ENCODE results near the gene ABHD10.

ABHD10 gene

DNA sequence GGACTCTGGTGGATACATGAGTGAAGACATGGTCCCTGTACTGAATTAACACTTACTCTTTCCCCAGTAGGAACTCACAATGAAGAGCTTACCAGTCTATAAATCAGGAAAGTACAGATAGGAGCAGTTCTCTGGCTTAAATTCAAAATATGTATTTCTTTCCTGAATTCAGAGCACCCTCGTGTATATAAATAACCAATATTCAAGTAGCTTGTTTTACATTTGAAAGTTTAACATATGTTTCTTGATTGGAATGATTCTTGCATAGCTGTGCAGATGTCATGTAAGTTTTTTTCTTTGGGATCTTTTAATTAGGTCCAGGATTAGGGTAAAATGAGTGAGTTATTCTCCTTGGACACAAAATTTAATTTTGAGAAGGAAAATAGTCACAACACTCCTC, 40.9 kb downstream of the ABHD10 start:
- WGBS (ENCODE audit: extremely low coverage, insufficient coverage, insufficient read length), result no CpG with 5 or more reads among the region's 1 CpG
- no peaks in the 10 kb centered on the region for H3K79me2 ChIP-seq (ENCODE audit: control insufficient read depth, insufficient read depth, low read length, poor library complexity)
- H3K18ac ChIP-seq (ENCODE audit: low read length), result no peak overlapping the region
- H4K91ac ChIP-seq (ENCODE audit: low read depth, low read length), result no peak overlapping the region
- no peaks in the 10 kb centered on the region for H3K79me1 ChIP-seq (ENCODE audit: low read length)
- no peak overlapping the region for H2BK12ac ChIP-seq (ENCODE audit: low read length)
- H2BK120ac ChIP-seq (ENCODE audit: insufficient read depth, low read length, poor library complexity), result no peak overlapping the region
- H3K4me1 ChIP-seq (ENCODE audit: control insufficient read depth in 1 of 2, insufficient read depth in 2 of 2, low read length in 2 of 2), result no peaks in the 10 kb centered on the region
- H2AK5ac ChIP-seq (ENCODE audit: low read length), result no peak overlapping the region
- no peak overlapping the region for H3K14ac ChIP-seq (ENCODE audit: low read length)
- no peak overlapping the region for H3K4ac ChIP-seq (ENCODE audit: low read depth, low read length)
- no peak for DNase-seq
- H3K4me3 ChIP-seq (ENCODE audit: low read depth, low read length), result no peak overlapping the region
- H3K27me3 ChIP-seq (ENCODE audit: insufficient read depth, low read length), result no peaks in the 10 kb centered on the region
- no peaks in the 10 kb centered on the region for H3K9me3 ChIP-seq (ENCODE audit: insufficient read depth, low read depth, low read length)
- H3K9ac ChIP-seq (ENCODE audit: low read length), result no peak overlapping the region
- H4K8ac ChIP-seq (ENCODE audit: low read depth, low read length), result no peak overlapping the region
- H3K36me3 ChIP-seq (ENCODE audit: control insufficient read depth in 1 of 2, insufficient read depth in 2 of 2, low read length in 2 of 2), result no peaks in the 10 kb centered on the region
- no peak overlapping the region for H3K27ac ChIP-seq (ENCODE audit: low read depth, low read length)
- H4K12ac ChIP-seq (ENCODE audit: low read depth, low read length), result no peak overlapping the region
- H2BK5ac ChIP-seq (ENCODE audit: low read depth, low read length, poor library complexity), result no peak overlapping the region
- no peak overlapping the region for H2AFZ ChIP-seq (ENCODE audit: insufficient read depth, low read length, poor library complexity)
- H3K4me2 ChIP-seq (ENCODE audit: low read length), result no peak overlapping the region
- H3K23ac ChIP-seq (ENCODE audit: low read length), result no peak overlapping the region

DNA sequence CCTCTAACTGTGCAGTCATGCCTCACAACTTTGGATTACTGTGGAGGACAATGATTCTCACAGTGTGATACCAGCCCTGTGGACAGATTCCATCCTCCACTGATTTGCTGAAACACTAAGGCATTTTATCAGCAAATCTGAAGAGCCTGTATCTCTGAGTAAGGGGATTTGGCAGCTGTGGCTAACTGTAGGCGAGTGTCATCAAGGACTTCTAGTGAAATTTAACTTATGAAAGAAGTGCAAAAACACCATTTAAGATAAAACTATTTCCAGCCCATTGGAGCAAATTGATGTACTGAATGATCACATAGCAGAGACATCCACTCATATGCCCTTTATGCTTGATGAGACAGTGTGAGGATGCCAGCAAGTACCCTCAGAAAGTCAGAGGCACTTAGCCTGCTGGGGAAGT, 41.9 kb downstream of the ABHD10 start:
- Histone ChIP-seq H3K18ac (ENCODE audit: low read length) (no peak overlapping the region), H3K4ac (ENCODE audit: low read depth, low read length) (no peak overlapping the region), H2AK5ac (ENCODE audit: low read length) (no peak overlapping the region), H3K14ac (ENCODE audit: low read length) (no peak overlapping the region), H4K8ac (ENCODE audit: low read depth, low read length) (no peak overlapping the region), H3K79me1 (ENCODE audit: low read length) (no peaks in the 10 kb centered on the region), H3K79me2 (ENCODE audit: control insufficient read depth, insufficient read depth, low read length, poor library complexity) (no peaks in the 10 kb centered on the region), H4K91ac (ENCODE audit: low read depth, low read length) (no peak overlapping the region), H4K12ac (ENCODE audit: low read depth, low read length) (no peak overlapping the region), H3K36me3 (ENCODE audit: control insufficient read depth in 1 of 2, insufficient read depth in 2 of 2, low read length in 2 of 2) (no peaks in the 10 kb centered on the region), H3K27me3 (ENCODE audit: insufficient read depth, low read length) (no peaks in the 10 kb centered on the region), H3K23ac (ENCODE audit: low read length) (no peak overlapping the region), H2AFZ (ENCODE audit: insufficient read depth, low read length, poor library complexity) (no peak overlapping the region), H2BK120ac (ENCODE audit: insufficient read depth, low read length, poor library complexity) (no peak overlapping the region), H3K9ac (ENCODE audit: low read length) (no peak overlapping the region), H3K4me3 (ENCODE audit: low read depth, low read length) (no peak overlapping the region), H3K4me2 (ENCODE audit: low read length) (no peak overlapping the region), H3K27ac (ENCODE audit: low read depth, low read length) (no peak overlapping the region), H2BK12ac (ENCODE audit: low read length) (no peak overlapping the region), H2BK5ac (ENCODE audit: low read depth, low read length, poor library complexity) (no peak overlapping the region), H3K4me1 (ENCODE audit: control insufficient read depth in 1 of 2, insufficient read depth in 2 of 2, low read length in 2 of 2) (no peaks in the 10 kb centered on the region), H3K9me3 (ENCODE audit: insufficient read depth, low read depth, low read length) (no peaks in the 10 kb centered on the region)
- DNase-seq, result peak in 1 of 2 donors; percentile 30
- no CpG with 5 or more reads among the region's 1 CpG for WGBS (ENCODE audit: extremely low coverage, insufficient coverage, insufficient read length)

DNA sequence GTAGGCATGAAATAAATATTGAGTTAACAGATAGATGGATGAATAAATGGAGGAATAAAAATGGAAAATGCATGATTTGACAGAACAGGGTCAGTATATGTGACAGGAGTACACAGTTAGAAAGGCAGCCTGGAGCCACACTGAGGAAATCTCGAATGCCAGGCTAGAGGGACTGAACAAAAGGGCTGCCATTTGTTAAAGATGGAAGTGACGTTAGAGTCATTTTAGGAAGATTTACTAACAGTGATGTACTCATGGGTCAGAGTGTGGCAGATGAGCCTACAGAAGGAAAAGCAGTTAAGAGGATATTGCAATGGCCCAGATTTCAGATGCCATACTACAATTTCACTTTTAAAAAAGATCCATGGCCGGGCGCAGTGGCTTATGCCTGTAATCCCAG, 48.3 kb downstream of the ABHD10 start:
- Histone ChIP-seq H3K4ac (ENCODE audit: low read depth, low read length) (no peak overlapping the region), H3K4me3 (ENCODE audit: low read depth, low read length) (no peak overlapping the region), H4K91ac (ENCODE audit: low read depth, low read length) (no peak overlapping the region), H4K12ac (ENCODE audit: low read depth, low read length) (no peak overlapping the region), H3K4me2 (ENCODE audit: low read length) (no peak overlapping the region), H3K79me2 (ENCODE audit: control insufficient read depth, insufficient read depth, low read length, poor library complexity) (no peaks in the 10 kb centered on the region), H3K27ac (ENCODE audit: low read depth, low read length) (no peak overlapping the region), H3K23ac (ENCODE audit: low read length) (no peak overlapping the region), H3K9ac (ENCODE audit: low read length) (no peak overlapping the region), H4K8ac (ENCODE audit: low read depth, low read length) (no peak overlapping the region), H2BK120ac (ENCODE audit: insufficient read depth, low read length, poor library complexity) (no peak overlapping the region), H2AK5ac (ENCODE audit: low read length) (no peak overlapping the region), H3K18ac (ENCODE audit: low read length) (no peak overlapping the region), H3K9me3 (ENCODE audit: insufficient read depth, low read depth, low read length) (no peaks in the 10 kb centered on the region), H3K79me1 (ENCODE audit: low read length) (no peaks in the 10 kb centered on the region), H3K27me3 (ENCODE audit: insufficient read depth, low read length) (no peaks in the 10 kb centered on the region), H3K4me1 (ENCODE audit: control insufficient read depth in 1 of 2, insufficient read depth in 2 of 2, low read length in 2 of 2) (no peaks in the 10 kb centered on the region), H3K14ac (ENCODE audit: low read length) (no peak overlapping the region), H3K36me3 (ENCODE audit: control insufficient read depth in 1 of 2, insufficient read depth in 2 of 2, low read length in 2 of 2) (no peaks in the 10 kb centered on the region), H2BK12ac (ENCODE audit: low read length) (no peak overlapping the region), H2AFZ (ENCODE audit: insufficient read depth, low read length, poor library complexity) (no peak overlapping the region), H2BK5ac (ENCODE audit: low read depth, low read length, poor library complexity) (no peak overlapping the region)
- WGBS (ENCODE audit: extremely low coverage, insufficient coverage, insufficient read length), result no CpG with 5 or more reads among the region's 4 CpGs
- DNase-seq, result no peak

DNA sequence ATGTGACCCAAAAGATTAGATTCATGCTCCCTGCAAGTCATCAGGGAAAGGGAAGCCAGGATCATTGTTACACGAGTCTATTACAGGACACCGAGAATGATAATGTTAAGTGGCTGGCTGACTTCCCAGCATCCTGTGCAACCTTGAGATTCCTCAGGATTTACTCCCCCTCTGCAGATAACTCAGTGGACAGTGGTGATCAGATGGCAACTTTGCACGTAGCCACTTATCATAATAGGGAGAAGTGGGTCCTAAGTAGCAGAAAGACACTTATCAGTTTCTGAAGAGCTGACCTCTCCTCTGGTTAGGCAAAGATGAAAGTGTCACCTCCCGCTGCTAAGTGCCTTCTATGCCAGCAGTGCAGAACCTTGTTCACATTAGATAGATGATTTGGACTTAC, 49.0 kb downstream of the ABHD10 start:
- DNase-seq, result no peak
- no peak overlapping the region for H2BK120ac ChIP-seq (ENCODE audit: insufficient read depth, low read length, poor library complexity)
- no peak overlapping the region for H3K4me3 ChIP-seq (ENCODE audit: low read depth, low read length)
- H3K27me3 ChIP-seq (ENCODE audit: insufficient read depth, low read length), result no peaks in the 10 kb centered on the region
- WGBS (ENCODE audit: extremely low coverage, insufficient coverage, insufficient read length), result no CpG with 5 or more reads among the region's 4 CpGs
- H4K8ac ChIP-seq (ENCODE audit: low read depth, low read length), result no peak overlapping the region
- no peaks in the 10 kb centered on the region for H3K79me1 ChIP-seq (ENCODE audit: low read length)
- no peaks in the 10 kb centered on the region for H3K4me1 ChIP-seq (ENCODE audit: control insufficient read depth in 1 of 2, insufficient read depth in 2 of 2, low read length in 2 of 2)
- no peak overlapping the region for H3K27ac ChIP-seq (ENCODE audit: low read depth, low read length)
- no peak overlapping the region for H3K23ac ChIP-seq (ENCODE audit: low read length)
- no peaks in the 10 kb centered on the region for H3K36me3 ChIP-seq (ENCODE audit: control insufficient read depth in 1 of 2, insufficient read depth in 2 of 2, low read length in 2 of 2)
- no peak overlapping the region for H3K18ac ChIP-seq (ENCODE audit: low read length)
- H2AK5ac ChIP-seq (ENCODE audit: low read length), result no peak overlapping the region
- H2BK5ac ChIP-seq (ENCODE audit: low read depth, low read length, poor library complexity), result no peak overlapping the region
- H2AFZ ChIP-seq (ENCODE audit: insufficient read depth, low read length, poor library complexity), result no peak overlapping the region
- no peak overlapping the region for H3K9ac ChIP-seq (ENCODE audit: low read length)
- no peak overlapping the region for H4K12ac ChIP-seq (ENCODE audit: low read depth, low read length)
- H4K91ac ChIP-seq (ENCODE audit: low read depth, low read length), result no peak overlapping the region
- no peak overlapping the region for H3K14ac ChIP-seq (ENCODE audit: low read length)
- H3K9me3 ChIP-seq (ENCODE audit: insufficient read depth, low read depth, low read length), result no peaks in the 10 kb centered on the region
- no peak overlapping the region for H3K4me2 ChIP-seq (ENCODE audit: low read length)
- no peaks in the 10 kb centered on the region for H3K79me2 ChIP-seq (ENCODE audit: control insufficient read depth, insufficient read depth, low read length, poor library complexity)
- no peak overlapping the region for H2BK12ac ChIP-seq (ENCODE audit: low read length)
- H3K4ac ChIP-seq (ENCODE audit: low read depth, low read length), result no peak overlapping the region

Measured in trophoblast cell (in vitro differentiated cells and primary cell).